Activated T-helper 1 cell treated with anti-CD3 and anti-CD28 coated beads, Interleukin-2, amount 50 U/mL, for 16 hours (primary cell): ENCODE measurements around the gene UBL4A.
"Not testable (repeated sequence)": the region's sequence is repeated elsewhere in the genome, so short reads cannot be mapped to it uniquely, and the experiment has no call there.

ENCODE experiments used
- DNase-seq, 2 donors: peaks; one replicate each; pipeline ENCODE4 v3.0.0-alpha.2; 2020; ENCODE audit warnings: low read depth in 1 of 2, low spot score in 1 of 2

The UBL4A gene

GRCh38 chrX:154508384-154508745 is 21.9 kb upstream of the UBL4A start:
- no peak for DNase-seq

- no peak for DNase-seq
Observed at GRCh38 chrX:154507673-154508383, 21.4 kb upstream of the UBL4A start.

DNA sequence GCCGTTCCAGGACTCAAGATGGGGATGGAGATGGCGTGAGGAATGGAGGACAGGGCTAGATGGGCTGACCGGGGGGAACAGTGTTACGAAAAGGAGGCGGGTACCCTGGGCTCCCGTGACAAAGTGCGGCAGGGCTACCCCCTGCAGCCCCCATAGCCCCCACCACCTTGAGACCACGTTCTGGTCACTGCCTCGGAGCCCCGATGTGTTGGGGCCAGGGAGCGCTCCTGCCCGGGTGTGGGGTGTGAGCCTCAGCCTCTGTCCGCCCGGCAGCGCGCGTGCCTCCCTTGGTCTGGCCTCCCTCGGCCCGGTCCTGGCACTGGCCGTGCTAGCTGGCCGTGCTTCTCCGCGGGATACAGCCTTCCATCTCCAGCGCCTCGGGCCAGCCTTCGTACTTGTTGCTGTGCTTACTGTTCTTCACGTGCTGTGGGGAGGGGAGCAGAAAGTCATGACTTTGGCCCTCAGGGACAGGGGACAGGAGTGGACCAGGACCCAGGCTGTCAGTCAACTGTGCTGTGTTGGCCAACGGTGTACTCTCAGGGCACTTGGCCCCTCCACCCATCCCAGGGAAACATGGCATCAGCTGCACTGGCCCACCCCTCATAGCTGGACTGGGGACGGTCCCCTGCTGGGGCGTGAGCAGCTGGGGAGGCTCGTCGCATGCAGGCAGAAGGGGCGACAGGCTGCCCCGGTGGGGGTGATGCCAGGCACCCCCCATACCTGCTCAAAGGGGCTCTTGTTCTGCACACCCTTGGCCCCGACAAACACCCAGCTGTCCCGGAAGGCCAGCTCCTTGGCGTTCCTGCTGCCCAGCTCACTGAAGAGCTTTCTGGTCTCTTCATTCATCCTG is 20.3 kb upstream of the UBL4A start:
- no peak for DNase-seq

- DNase-seq: no peak
Observed at GRCh38 chrX:154505734-154506133, 19.3 kb upstream of the UBL4A start.

DNA sequence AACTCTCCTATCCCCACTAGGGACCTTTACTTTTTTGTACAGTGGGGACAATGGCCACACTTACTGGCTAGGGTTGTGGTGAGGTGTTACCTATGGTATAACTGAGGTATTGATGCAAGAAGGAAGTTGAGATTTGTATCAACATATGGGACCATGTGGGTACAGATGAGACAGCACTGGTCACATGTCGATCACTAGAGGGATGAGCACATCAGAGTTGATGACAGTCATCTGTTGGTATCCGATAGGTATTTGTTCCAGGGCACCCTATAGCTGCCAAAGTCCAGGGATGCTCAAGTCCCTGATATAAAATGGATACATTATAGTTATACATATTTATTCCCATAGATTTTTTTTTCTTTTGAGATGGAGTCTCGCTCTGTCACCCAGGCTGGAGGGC is 16.6 kb upstream of the UBL4A start:
- DNase-seq: no peak

DNA sequence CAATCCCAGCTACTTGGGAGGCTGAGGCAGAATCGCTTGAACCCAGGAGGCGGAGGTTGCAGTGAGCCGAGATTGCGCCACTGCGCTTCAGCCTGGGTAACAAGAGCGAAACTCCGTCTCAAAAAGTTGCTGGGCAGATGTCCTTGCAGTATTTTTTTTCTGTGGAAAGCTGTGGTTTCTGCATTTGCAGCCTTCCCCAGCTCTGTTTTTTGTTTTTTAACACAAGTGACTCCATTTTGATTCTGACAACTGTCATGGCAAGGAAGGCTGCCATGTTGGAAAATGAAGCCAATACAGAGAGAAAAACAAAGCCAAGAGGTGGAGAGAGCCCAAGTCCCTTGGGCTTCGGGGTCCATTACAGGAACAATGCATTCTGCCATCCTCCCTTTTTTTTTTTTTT is 15.7 kb upstream of the UBL4A start:
- no peak for DNase-seq

DNA sequence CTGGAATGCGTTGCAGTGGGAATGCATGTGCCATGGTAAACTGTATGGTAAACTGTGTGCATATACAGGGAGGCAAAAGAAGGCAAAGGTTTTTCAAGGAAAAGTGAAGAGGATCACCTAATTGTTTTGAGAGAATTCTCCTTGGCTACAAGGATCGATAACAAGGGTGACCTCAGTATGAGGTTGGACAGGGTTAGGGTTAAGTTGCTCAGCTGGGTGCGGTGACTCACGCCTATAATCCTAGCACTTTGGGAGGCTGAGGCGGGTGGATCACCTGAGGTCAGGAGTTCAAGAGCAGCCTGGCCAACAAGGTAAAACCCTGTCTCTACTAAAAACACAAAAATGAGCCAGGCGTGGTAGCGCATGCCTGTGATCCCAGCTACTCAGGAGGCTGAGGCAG is 15.0 kb upstream of the UBL4A start:
- DNase-seq: not testable (repeated sequence)

GRCh38 chrX:154496591-154497137 is 10.2 kb upstream of the UBL4A start:
- DNase-seq: not testable (repeated sequence)

GRCh38 chrX:154495472-154495922 is 9.1 kb upstream of the UBL4A start:
- no peak for DNase-seq

- no peak for DNase-seq
Observed at GRCh38 chrX:154494715-154495114, 8.3 kb upstream of the UBL4A start.

DNA sequence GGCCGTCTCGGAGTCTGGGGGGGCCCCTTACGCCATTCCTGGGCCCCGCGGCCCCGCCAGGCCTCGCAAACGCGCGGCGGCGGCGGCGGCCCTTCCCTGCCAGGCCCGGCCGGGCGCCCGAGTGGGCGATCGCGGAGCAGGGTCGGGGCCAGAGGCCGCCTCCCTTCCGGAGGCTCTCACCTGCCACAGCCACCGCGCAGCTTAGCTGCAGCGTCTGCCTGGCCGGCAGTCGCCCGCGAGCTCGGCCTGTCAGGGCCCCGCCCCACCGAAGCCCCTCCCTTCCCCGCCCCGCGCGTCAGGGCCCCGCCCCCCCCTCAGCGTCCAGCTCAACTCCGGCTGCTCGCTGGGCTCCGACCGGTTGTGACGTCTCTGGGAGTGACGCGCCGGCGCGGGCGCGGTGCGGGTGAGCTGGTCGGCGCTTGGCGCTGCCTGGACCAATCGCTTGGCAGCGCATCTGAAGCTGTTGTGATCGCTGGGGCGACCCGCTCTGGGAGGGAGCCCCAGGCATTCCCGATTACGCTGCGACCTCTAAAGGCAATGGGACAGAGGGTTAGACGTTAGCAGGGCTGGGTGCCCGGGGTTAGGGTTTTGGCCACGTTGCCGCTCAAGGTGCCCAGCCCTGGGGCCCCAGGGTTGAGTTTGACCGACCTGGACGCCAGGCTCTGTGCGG is 4.1 kb upstream of the UBL4A start, which contains the start of gene SLC10A3:
Gene SLC10A3, minus strand, starts transcription at position 216 of the 670 bp plus-strand sequence. CDS start 1,689 bp downstream, outside the sequence.
- peak; percentile 65 to 82 for DNase-seq

DNA sequence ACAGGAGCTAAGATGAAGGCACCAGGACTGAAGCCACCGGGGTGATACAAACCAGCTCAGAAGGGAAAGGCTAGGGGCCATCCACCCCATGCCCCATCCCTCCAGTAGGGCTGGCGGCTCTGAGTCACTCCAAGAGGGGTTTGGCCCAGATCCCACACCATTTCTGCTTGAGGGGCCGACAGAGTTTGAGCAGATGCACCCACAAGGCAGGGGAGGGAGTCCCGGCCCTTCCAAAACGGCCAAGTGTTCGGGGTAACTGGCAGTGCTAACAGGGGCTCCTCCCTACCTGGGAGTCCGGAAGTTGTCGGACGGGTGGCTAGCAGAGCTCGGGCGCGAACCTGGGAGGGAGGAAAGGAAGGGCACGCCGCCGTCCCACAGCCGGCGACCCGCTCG is 3.6 kb upstream of the UBL4A start:
- no peak for DNase-seq

GRCh38 chrX:154489182-154489581 is 2.8 kb upstream of the UBL4A start:
- no peak for DNase-seq

GRCh38 chrX:154488336-154489075 is 2.1 kb upstream of the UBL4A start:
- no peak for DNase-seq

DNA sequence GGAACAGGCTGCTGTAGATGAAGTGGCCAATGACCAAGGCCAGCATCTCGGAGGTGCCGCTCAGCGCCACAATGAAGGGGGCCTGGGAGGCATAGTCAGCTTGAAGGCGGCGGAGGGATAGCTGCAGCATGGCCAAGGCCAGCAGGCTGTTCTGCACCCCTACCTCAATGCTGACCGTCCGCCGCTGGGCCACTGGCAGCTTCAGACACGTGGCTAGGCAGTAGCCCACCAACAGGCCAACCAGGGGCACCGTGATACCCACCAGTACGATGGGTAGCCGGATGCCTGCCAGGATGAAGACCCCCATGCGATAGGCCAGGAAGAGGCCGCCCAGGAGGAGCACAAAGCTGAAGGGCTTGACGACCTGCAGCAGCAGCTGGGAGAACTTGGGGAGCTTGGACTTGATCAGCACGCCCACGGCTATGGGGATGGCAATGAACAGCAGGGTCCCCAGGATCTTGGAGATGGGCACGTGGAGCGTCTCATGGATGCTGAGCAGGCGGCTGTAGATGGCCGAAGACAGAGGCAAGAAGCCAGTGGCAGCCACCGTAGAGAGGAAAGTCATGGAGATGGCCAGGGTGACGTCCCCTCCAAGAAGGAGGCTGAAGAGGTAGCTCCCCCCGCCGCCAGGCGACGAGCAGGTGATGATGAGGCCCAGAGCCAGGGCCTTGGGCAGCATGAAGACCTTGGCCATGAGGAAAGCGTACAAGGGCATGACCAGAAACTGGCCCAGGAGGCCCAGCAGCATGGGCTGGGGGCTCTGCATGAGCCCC is 1.3 kb upstream of the UBL4A start:
- no peak for DNase-seq

- DNase-seq: no peak
Observed at GRCh38 chrX:154486052-154486395, 391 bp downstream of the UBL4A start.

DNA sequence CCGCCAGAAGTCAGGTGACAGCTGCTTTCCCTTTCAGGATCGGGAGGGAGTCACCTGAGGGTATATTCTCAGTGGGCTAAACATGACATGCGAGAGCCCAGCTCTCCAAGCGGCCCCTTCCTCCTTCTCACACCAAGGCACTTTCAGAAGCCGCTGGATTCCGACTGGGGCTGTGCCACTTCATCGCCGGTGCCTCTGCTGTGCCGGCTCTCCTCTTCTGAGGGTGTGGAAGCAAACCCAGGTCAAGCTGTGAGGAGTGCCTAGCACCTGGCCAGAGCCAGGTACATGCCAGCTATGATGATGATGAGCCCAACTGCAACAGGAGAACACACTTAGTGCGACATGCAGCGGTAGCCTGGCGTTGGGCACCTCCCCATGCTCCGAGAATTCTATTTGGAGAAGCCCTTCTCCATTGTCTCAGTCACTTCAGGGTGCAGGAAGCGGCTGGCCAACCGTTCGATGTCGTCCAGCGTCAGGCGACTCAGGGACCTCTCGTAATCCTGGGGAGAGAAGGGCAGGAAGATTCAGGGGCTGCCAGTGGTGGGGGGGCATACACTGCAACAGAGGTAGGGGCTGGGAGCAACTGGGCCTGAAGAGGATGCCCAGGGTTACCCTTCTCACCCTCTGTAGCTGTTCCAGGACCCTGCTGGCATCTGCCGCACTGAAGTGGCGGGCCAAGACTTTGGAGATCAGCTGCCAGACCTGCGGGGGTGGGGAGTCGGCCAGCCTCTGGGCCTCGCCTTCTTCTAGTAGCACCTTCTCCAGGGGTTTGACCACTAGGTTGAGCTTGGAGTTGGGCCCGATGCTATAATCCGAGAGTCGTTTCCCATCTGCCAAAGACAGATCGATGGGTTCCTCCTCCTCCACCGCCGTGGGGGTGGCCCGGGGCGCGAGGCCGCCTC is 1.0 kb downstream of the UBL4A start:
- no peak for DNase-seq

DNA sequence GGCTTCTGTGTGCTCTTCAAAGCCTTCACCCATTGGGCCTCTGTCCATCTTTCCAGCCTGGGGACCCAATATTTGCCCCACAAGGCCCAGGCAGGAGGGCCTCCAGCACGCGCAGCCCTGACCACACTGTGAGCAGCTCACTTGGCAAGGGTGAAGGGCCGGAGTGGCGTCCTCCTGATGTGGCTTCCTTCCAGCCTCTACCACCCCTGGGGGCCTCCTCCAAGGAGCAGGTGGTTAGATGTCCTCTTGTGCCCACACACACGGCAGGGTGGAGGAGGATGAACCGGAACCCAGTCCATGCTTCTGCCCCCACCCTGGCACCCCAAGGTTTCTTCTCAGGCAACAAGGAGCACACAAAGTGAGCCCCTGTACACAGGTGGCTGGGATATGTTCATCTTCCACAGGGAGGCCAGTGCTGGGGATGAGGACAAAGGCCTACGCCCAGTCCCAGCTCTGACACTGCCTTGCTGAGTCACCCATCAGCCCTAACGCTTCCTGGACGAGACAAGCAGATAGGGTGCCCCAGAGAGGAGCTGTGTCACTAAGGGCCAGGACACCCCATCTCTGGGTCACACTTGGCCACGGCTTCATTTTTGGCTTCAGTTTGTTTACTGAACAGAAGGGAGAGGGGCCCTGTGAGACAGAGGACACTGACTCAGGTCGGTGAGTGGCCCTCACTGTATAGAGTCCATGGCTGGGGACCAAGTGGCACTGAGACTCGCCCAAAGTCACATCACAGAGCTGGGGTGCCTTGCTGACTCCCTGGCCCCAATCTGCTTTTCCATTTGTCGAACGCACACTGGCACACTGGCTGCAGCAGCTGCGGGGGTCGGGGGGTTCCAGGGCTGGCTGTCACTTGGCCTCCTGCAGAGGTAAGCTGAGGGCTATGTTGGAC is 1.9 kb downstream of the UBL4A start:
- no peak for DNase-seq
